ENCODE data around the gene KRT81.
"Not testable (repeated sequence)": the region's sequence is repeated elsewhere in the genome, so short reads cannot be mapped to it uniquely, and the experiment has no call there.

KRT81 gene

DNA sequence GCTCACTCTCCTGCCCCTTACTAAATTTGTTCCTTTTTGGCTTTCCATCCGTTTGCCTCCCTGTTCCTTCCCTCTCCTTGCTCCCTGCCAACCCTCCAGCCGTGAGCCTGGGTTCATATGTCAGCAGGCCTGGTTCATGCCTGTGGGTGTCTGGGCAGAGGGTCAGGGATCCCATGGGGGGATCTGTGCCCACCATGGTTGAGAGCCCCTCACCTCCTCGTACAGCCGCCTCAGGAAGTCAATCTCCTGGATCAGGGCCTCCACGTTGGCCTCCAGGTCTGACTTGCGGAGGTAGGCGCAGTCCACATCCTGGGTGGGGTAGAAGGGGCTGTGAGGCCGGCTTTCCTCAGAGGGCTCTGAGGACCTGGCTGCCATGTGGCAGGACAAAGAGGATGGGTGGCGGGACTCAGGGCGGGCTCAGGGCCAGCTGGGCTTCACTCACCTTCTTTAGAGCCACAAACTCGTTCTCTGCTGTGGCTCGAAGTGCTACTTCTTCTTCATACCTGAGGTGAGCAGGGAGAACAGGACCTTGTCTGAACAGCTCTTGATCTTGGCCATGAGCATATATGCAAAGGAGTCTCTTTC lies 26.2 kb upstream of the KRT81 start:
- Histone ChIP-seq H3K9me3 (no peaks in the 10 kb centered on the region), H3K27ac (no peak overlapping the region), H3K27me3 (peaks cover 0 to 28% of the 10 kb centered on the region in 2 donors), H3K4me1 (no peaks in the 10 kb centered on the region), H3K4me3 (no peak overlapping the region), H3K36me3 (no peaks in the 10 kb centered on the region)
- peak in 1 of 2 donors; percentile 43 for DNase-seq
- intact Hi-C loops (cut with DNase I; ENCODE audit: low total_unique reads): no loop called here
- no peak for TF ChIP-seq CTCF (IDR thresholded peaks at IDR 0.05)

DNA sequence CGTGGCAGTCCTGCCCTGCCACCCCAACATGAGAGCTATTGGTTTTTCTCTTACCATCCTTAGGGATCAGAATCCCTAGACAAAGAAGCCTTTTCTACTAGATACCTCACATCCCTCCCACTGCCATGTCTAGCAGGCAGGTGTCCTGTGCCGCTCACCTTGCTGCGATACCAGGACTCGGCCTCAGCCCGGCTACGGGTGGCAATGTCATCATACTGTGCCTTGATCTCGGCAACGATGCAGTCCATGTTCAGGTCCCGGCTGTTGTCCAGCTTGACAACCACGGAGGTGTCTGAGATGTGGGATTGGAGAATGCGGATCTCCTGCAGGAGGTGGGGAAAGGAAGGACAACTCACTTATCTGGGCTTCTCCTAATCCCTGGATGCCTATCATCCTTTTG lies 25.4 kb upstream of the KRT81 start:
- H3K4me3 ChIP-seq: no peak overlapping the region
- no peak for TF ChIP-seq CTCF (IDR thresholded peaks at IDR 0.05)
- H3K27ac ChIP-seq: no peak overlapping the region
- H3K9me3 ChIP-seq: no peaks in the 10 kb centered on the region
- DNase-seq: peak in 1 of 2 donors; percentile 53
- intact Hi-C loops (cut with DNase I; ENCODE audit: low total_unique reads): no loop called here
- peaks cover 0 to 28% of the 10 kb centered on the region in 2 donors for H3K27me3 ChIP-seq
- H3K36me3 ChIP-seq: no peaks in the 10 kb centered on the region
- no peaks in the 10 kb centered on the region for H3K4me1 ChIP-seq

GRCh38 chr12:52316290-52316689 lies 25.0 kb upstream of the KRT81 start:
- Histone ChIP-seq H3K36me3 (no peaks in the 10 kb centered on the region), H3K27me3 (peaks cover 0 to 28% of the 10 kb centered on the region in 2 donors), H3K4me1 (no peaks in the 10 kb centered on the region), H3K27ac (no peak overlapping the region), H3K9me3 (no peaks in the 10 kb centered on the region), H3K4me3 (no peak overlapping the region)
- TF ChIP-seq CTCF (IDR thresholded peaks at IDR 0.05): no peak
- no peak for DNase-seq
- intact Hi-C loops (cut with DNase I; ENCODE audit: low total_unique reads): no loop called here

DNA sequence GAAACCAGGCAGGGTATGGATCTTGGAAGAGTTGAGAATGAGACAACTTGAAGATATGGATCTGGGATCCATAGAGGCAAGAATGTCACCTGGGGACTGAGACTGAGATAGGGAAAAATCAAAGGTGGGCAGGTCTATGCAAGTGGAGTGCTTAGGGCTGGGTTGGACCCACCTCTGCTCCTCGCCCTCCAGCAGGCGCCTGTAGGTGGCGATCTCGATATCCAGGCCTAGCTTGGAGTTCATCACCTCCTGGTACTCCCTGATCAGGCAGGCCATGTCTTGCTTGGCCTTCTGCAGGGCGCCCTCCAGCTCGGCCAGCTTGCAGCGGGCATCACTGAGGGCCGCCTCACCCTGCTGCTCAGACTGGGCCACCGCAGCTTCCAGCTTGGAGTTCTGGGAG lies 24.4 kb upstream of the KRT81 start:
- peak in 1 of 2 experiments; percentile 4 for TF ChIP-seq CTCF (IDR thresholded peaks at IDR 0.05)
- H3K36me3 ChIP-seq; H3K4me3 ChIP-seq; intact Hi-C loops (cut with DNase I; ENCODE audit: low total_unique reads); H3K4me1 ChIP-seq; H3K27ac ChIP-seq; H3K9me3 ChIP-seq: not testable (repeated sequence)
- peak in 1 of 2 donors; percentile 45 for DNase-seq
- peaks cover 0 to 22% of the 10 kb centered on the region in 2 donors for H3K27me3 ChIP-seq

DNA sequence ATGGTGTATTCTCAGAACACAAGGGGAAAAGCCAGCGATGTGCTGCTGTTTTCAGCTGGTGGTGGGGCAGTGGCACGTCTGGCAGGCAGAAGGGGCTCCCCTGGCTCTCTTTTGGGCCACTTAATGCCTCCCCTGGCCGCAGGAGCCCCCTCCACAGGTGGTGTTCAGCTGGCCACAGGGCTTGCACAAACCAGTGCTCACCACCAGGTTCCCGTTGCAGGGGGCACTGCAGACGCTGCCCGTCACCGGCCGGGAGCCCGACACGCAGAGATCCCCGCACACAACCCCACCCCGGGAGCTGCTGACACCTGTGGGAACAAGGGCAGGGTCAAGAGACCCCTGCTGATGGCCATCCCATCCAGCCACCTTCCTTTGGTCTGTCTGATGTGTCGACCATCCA lies 23.2 kb upstream of the KRT81 start:
- H3K4me3 ChIP-seq: no peak overlapping the region
- H3K9me3 ChIP-seq: no peaks in the 10 kb centered on the region
- no peaks in the 10 kb centered on the region for H3K36me3 ChIP-seq
- TF ChIP-seq CTCF (IDR thresholded peaks at IDR 0.05): no peak
- H3K4me1 ChIP-seq: peaks cover 0 to under 1% (median 0%) of the 10 kb centered on the region in 4 donors
- no peak overlapping the region for H3K27ac ChIP-seq
- DNase-seq: peak in 1 of 2 donors; percentile 62
- intact Hi-C loops (cut with DNase I; ENCODE audit: low total_unique reads): no loop called here
- H3K27me3 ChIP-seq: peaks cover 0 to 10% of the 10 kb centered on the region in 2 donors

DNA sequence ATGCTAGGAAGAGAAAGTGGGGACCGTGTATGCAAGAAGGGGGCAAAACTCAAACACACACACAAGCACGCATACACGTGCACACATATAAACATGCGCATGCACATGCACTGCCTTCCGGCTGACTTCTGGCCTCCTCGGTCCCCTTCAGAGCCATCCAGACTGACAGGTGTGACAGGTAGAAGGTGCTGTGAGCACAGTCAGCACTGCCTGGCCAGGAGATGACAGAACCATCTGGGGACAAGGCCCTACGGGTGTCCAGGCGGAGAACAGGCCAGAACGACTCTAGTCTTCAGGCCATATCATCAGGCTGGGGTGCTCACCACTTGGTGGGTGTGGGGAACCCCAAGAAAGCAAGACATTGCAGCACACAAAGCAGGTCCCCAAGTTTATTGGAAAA lies 22.6 kb upstream of the KRT81 start:
- no peak for DNase-seq
- Histone ChIP-seq H3K27ac (no peak overlapping the region), H3K9me3 (no peaks in the 10 kb centered on the region), H3K36me3 (no peaks in the 10 kb centered on the region), H3K4me1 (peaks cover 0 to 7% (median 3%) of the 10 kb centered on the region in 4 donors), H3K27me3 (peaks cover 0 to 4% of the 10 kb centered on the region in 2 donors), H3K4me3 (no peak overlapping the region)
- TF ChIP-seq CTCF (IDR thresholded peaks at IDR 0.05): no peak
- intact Hi-C loops (cut with DNase I; ENCODE audit: low total_unique reads): no loop called here

Measured in tibial artery (tissue), 4 donors.